Stimulated activated CD4-positive, alpha-beta T cell treated with anti-CD3 and anti-CD28 coated beads, TNF-alpha, amount 100 ng/mL, for 1 hour (primary cell): ENCODE measurements around the gene MIER3.

Source experiments
- DNase-seq, 3 donors: peaks; one replicate each; pipeline ENCODE4 v3.0.0-alpha.2; 2020; ENCODE audit warnings: low read depth in 3 of 3, low spot score in 1 of 3

Gene MIER3

DNA sequence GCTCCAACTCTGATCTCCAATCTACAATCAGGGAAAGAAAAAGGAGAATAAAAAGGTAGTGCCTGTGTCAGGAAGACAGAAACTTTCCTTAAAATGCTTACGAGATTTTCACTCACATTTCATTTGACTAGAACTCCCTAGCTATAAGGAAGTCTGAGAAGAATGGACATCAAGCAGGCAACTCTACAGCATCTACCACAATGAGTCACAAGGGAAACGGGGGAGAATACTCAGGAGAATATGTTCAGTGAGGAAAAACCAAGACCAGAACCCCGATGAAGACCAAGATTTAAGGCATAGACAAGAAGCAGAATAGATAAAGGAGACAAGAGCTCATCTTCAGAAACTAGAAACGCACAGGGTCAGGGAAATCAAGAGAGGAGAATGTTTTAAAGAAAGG is 51.5 kb downstream of the MIER3 start:
- DNase-seq: no peak

DNA sequence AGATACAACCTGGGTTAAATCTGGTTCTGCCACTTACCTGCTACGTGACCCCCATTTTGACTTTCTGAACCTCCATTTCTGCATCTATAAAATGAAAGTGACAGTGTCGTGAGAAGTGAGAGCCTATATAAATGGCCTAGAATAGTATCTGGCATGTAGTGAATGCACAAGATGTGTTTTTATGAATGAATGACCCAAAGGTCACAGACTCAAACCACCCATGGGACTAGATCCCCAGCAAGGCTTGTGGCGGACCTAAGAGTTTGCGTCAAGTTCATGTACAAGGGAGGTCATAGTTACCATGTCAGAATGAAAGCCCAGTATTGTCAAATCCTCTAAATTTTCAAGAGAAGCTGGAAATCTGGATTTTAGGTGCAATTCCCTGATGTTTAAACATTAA is 53.7 kb downstream of the MIER3 start:
- DNase-seq: no peak

DNA sequence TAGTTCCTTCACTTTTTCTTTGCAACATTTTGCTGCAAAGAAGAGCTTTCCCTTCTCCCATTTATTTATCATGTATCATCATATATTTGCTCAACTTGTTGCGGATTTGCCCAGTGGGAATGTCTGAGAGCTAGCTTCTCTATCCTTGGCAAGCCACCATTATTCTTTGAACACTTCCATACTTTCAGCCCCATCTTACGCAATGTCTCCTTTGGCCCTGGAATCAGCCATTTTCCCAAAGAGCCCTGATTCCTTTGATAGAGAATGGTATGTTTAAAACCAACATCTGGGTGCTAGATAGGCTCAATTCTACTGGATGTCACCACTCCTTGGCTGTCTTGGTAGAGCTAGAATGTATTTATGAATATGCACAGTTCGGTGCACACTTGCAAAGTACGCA is 55.2 kb downstream of the MIER3 start:
- no peak for DNase-seq

DNA sequence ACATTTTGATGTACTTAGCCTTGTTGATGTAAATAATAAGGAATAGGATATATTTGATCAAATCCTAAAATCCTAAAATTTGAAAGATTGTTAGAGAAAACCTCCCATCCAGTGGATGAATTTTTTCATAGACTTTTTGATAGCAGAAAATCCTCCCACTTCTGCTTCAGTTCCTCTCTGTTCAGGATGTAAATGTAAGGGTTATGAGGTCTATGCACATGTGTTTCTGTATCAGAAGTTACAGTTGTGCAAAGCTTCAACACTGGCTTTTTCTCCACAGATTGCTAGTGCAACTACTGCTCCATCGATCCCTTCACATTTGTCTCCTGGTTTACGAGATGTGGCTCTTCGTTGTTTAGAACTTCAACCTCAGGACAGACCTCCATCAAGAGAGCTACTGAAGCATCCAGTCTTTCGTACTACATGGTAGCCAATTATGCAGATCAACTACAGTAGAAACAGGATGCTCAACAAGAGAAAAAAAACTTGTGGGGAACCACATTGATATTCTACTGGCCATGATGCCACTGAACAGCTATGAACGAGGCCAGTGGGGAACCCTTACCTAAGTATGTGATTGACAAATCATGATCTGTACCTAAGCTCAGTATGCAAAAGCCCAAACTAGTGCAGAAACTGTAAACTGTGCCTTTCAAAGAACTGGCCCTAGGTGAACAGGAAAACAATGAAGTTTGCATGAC is 58.5 kb downstream of the MIER3 start:
- DNase-seq: no peak

DNA sequence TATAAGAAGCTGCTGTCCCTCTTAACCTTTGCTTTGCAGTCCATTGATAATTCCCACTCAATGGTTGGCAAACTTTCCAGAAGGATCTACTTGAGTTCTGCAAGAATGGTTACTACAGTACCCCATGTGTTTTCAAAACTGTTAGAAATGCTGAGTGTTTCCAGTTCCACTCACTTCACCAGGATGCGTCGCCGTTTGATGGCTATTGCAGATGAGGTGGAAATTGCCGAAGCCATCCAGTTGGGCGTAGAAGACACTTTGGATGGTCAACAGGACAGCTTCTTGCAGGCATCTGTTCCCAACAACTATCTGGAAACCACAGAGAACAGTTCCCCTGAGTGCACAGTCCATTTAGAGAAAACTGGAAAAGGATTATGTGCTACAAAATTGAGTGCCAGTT is 70.4 kb downstream of the MIER3 start:
- DNase-seq: no peak

DNA sequence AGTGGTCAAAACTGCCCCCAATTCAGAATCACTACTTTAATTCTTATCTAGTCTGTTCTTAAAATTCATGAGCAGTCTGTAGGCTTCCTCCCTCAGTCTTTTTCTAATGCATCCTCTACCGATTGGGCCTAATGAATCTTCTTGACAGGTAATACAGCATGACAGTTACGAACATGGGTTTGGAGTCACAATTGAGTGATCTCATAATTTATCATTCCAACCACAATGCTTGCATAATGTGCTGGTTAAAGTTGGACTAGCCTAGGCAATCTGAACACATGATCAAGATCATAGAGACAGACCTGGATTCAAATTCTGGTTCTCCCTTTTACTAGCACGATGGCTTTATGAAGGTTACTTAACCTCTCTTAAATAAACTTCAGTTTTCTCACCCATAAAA is 75.6 kb downstream of the MIER3 start:
- DNase-seq: no peak

DNA sequence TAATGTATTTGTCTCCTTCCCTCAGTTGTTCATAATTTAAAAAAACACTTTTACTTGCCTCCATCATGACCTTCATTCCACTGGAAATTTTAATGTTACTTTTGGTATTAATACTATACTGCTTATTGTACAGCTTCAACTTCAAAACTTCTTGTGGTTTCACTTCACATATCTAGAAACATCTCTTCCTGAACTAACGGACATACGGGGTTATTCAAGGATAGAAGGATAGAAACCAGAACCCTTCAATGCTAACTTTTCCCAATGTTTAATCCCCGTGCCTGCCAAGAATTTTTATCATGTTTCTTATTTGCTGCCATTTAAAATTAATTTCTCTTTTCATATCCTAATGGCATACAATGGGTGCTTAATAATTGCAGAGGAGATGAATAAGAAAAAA is 78.9 kb downstream of the MIER3 start:
- no peak for DNase-seq

DNA sequence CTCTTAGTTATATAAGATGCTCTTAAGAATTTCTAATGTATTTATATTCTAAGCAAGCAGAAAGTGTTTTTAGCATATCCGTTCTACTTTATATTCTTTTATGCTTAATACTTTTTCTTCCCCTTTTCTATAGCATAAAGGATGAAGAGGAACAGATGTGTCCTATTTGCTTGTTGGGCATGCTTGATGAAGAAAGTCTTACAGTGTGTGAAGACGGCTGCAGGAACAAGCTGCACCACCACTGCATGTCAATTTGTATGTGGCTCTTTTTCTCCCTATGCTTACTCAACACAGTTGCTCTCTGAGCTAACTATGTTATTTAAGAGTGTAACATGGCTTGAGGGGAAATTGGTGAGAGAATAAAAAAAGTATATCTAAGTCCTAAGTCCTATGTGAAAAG is 80.1 kb downstream of the MIER3 start:
- no peak for DNase-seq
